Smooth muscle cell of the brain vasculature (primary cell): Measurements from ENCODE around the gene DGKB.
"Not testable (repeated sequence)": the region's sequence is repeated elsewhere in the genome, so short reads cannot be mapped to it uniquely, and the experiment has no call there.

Source experiments
- DNase-seq: peaks from one replicate; pipeline ENCODE4 v3.0.0-alpha.2; 2012; ENCODE audit warnings: low read depth, low spot score

Gene DGKB

DNA sequence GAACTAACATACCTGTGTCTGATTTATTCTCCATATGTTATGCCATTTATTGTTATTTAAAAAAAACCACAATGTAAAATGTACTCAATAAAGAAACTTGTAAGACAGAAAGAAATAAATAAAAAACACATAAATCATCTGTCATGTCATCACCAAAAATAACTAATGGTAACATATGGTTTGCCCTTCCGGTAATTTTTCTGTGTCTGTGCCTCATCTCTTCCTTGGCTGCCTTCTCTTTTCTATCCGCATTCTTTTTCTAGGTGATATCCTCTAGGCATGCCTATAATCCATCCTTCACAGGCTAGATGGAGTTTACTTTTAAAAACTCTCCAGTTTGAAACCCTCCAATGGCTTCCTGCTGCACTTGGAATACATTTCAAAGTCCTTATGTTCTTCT, 609.1 kb downstream of the DGKB start:
- no peak for DNase-seq

DNA sequence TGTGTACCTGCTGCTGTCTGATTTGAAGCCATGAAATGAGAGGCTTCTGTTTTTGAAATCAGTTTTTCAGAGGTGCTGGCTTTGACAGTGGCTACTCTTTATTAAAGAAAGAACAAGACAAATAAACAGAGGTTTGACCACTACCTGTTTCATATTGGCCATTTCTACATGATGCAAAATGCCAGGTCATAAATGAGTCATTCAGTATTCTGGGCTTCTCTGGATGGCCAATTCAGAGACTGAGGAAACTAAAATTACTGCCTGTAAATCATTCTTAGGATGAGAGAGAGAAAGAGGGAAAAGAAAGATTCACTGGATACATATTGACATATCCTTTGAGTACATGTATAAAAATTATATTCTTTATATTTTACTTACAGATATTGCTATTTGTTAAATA, 609.8 kb downstream of the DGKB start:
- no peak for DNase-seq

DNA sequence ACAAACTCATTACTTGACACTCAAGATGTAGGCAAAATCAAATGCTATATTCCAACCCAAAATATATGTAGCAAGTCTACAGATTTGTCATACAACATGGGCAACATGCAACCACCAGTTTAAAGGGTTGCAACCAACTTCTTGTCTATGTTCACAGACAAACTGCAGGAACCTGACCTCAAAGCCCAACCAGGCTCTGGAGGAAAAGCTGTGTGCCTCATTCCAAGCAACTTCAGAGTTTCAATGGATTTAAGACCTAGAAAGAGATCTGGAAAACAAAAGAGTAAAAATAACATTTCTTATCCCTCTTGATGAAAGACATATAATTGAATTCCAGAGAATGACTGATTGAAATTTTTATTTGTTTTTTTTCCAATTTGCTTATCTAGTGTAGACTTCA, 612.6 kb downstream of the DGKB start:
- no peak for DNase-seq

DNA sequence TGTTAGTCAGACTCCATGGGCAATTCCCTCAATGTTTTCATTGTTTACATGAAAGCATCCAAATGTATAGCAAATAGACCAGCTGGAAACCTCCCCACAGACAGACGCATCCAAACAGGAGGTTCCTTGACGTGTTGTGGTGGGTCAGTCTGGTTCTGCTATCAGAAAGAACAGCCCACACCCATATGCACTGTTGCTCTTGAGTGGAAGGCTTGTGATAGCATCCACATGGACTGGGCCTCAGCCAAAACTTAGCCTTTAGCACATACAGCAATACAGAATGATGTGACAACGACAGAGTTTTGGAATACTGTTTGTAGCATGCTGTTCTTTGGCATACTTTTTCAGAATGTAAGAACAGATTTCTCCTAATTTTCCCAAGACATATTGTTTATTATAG, 613.9 kb downstream of the DGKB start:
- DNase-seq, result no peak

DNA sequence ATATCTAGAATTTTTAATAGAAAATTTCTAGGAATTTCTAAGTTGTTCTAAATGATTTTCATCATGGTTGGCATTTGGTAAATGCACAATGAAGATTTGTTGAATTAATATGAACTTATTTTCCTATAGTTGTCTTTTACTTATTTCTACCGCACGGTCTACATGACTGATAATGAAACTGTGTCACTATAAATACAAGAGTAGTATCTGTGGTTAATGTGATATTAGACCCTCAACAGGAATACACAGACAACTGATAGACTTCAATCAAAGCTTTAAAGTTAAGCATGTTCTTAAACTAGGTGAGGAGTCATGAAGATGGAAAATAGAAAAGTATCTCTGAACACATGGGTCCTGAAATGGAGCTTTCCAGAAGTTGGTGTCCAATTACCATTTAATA, 615.2 kb downstream of the DGKB start:
- no peak for DNase-seq

DNA sequence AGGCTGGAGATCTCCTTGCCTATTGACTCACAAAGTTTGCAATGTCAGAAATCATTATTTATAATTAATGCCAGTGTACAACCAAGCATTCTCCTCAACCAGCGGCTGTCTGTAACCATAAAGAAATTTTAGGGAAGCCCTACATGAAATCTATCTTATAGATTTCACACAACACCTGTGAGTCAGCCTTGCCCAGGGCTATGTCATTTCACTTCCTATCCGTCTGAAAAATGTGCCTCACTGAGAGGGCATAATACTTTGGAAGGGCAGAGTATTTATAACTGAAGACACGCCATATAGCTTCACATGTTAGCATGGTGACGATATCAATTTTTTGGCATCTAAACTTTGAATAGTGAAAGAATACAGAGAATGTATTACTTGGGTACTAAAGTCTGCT, 616.5 kb downstream of the DGKB start:
- DNase-seq, result no peak

DNA sequence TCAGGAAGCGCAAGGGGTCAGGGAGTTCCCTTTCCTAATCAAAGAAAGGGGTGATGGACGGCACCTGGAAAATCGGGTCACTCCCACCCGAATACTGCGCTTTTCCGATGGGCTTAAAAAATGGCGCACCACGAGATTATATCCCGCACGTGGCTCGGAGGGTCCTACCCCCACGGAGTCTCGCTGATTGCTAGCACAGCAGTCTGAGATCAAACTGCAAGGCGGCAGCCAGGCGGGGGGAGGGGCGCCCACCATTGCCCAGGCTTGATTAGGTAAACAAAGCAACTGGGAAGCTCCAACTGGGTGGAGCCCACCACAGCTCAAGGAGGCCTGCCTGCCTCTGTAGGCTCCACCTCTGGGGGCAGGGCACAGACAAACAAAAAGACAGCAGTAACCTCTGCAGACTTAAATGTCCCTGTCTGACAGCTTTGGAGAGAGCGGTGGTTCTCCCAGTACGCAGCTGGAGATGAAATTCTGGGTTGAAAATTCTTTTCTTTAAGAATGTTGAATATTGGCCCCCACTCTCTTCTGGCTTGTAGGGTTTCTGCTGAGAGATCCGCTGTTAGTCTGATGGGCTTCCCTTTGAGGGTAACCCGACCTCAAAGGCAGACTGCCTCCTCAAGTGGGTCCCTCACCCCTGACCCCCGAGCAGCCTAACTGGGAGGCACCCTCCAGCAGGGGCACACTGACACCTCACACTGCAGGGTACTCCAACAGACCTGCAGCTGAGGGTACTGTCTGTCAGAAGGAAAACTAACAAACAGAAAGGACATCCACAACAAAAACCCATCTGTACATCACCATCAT, 623.3 kb downstream of the DGKB start:
- DNase-seq, result not testable (repeated sequence)

DNA sequence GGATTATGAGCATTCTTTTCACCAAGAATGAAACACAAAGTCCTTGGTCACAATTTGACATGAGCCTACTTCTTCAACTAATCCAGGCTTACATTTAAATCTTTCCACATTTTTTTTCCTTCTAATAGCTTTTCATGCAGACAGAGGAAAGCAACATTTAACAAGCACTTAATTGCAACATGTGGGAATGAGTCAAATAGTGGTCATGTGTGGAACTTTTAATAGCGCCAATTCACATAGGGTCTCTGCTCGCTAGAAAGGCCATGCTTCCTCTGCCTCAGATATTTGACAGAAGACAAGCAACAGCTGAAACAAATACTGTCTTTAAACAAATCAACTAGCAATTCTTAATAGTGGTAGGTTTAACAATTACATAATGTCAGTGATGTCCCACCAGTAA, 627.2 kb downstream of the DGKB start:
- DNase-seq, result no peak

DNA sequence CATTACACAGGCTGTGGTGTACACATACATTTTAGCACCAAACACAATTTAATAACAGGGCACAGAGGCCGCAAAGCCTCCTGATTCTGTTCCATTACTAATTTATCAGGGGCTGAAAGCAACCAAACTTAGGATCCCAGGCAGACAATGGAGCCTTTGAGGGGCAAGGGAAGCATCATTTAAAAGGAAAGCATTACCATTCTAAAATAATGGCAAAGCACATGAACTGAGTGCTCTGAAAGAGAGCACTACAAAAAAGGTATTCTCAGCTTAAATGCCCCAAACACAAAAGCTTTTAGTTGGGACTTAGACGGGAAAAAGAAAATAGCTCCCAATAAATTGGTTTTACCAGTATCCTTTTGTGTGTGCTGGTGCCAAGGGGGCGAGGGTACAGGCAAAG, 631.1 kb downstream of the DGKB start:
- no peak for DNase-seq

DNA sequence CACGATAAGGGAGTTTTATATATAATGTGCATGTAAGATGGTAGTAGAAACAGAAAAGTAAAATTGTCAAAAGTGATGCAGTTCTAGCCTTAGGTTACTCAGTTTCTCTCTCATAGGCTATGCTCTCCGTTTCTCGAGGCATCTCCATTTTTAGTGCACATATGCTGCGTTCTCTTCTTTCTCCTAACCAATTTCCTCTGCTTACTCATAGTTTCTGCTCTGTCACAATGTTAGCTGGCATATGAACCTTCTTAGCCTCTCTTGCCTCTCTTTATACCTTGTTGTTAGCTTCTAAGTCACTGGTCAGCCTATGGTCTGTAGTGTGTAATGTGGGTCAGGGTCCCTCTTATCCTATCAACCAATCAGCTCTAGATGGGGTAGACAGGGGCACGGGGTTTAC, 632.5 kb downstream of the DGKB start:
- DNase-seq, result no peak

DNA sequence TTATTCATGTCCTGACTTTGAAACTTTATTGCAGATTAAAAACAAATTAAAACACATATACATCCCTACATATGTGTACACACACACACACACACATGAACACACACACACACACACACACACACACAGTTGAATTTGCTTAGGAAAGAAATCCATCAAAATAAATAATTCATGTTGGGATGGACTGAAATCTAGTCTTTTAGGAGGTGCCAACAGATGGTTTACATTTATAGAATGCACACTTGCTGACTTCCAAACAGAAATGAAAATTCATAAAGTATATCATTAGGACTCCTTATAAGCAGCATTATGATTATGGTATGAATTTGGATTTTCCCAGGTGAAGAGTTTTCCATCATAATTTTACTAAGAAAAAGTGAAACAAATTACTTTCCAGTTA, 642.5 kb downstream of the DGKB start:
- no peak for DNase-seq

DNA sequence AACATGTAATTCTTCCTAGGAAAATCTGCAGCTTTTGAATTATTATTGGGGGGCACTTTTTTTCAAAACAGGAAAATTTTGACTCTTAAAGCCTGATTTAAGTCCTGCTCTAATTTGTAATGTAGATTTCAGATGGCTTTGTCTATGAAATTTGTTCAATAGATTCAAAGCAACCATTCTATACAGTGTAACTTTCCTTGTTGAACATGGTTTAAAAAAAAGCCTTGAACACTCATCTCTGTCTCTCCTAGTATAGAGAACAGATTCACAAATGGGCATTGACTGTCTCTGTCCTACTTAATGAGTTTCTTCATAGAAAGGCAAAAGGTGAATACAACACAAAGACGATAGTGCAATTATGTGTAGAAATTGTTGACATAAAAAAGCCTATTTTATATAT, 643.7 kb downstream of the DGKB start:
- no peak for DNase-seq

DNA sequence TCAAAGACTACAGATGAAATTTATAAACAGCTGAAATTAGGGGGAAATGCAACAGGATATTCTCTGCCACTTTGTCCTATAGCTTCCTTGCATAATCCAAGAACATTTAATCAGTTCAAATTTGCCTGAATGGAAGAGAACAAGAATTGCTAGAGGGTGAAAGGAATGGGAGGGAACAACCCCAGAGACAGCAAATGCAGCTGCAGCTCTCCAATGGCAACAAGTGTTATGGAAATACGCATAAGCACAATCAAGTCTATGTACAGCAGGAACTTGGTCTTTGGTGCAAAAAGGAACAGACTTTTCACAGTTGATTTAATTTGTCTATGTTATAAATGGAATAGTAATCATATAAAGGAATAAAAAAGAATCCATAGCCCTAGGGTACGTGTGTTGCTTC, 644.1 kb downstream of the DGKB start:
- DNase-seq, result no peak

DNA sequence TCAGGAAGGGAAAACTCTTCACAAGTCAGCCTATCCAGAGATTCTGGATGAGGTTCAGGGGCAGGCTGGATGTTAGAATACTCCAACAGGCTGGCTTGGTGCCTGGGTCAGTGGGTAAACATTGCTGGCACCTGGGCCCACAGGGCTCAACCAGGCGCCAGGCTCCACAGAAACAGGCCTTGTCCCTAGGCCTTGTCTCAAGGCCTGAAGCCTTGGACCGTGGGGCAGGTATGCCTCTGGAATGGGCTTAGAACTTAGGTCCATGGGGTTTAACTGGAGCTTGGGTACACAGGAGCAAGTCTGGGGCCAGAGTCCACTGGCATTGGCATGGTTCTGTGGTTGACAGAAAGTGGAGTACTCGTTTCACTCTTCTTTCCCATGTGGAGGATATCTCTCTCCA, 650.1 kb downstream of the DGKB start:
- no peak for DNase-seq

DNA sequence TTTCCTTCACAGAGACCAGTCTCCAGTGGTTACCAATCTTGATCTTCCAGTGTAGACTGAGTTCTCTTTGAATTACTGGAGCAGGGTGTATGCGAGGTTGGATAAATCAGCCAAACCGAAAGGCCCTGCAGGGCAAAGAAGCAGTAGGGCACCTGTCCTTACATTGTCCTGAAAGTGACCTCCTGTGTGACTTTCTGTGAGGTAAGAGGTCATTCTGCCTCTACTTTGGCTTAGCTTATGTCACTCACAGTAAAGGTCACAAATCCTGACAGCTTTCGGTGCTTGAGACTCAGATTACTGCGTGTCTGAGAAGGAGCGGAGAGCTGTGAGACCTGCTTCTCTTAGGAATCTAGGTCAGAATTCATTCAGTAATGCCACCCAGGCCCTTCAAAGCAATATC, 660.4 kb downstream of the DGKB start:
- no peak for DNase-seq

DNA sequence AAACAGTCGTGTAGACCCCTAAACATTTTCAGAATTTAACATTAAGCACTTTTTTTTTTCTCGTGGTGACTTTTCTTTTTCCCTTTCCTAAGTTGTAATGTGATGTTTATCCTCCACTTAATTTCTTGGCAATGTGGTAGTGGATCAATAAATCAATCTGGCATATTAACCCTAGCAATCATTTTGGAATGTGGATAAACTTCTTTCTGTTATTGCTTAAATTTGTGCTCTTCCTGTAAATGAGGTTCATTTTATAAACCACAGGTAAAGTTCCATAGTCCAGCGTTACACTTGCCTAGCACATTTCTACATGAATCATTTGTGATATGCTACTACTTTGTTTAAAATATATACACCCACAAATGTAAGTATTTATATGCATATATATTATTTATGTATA, 665.7 kb downstream of the DGKB start:
- DNase-seq, result no peak

DNA sequence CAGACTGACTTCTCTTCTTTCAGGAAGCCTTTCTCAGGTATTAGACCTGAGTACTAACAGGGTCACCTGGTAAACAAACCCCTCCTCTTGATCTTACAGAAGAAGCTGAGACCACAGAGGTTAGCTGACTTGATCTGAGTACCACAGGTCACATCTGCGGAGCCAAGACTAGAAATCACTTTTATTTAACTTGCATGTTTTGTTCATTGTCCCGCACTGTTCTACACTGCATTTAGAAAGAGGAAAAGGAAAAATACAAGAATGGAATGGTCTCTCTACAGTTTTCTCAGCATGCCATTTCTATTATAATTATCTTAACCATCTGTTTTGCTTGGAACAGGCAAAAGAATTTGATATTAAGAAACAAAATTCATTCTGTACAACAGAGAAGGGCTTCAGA, 667.5 kb downstream of the DGKB start:
- no peak for DNase-seq

DNA sequence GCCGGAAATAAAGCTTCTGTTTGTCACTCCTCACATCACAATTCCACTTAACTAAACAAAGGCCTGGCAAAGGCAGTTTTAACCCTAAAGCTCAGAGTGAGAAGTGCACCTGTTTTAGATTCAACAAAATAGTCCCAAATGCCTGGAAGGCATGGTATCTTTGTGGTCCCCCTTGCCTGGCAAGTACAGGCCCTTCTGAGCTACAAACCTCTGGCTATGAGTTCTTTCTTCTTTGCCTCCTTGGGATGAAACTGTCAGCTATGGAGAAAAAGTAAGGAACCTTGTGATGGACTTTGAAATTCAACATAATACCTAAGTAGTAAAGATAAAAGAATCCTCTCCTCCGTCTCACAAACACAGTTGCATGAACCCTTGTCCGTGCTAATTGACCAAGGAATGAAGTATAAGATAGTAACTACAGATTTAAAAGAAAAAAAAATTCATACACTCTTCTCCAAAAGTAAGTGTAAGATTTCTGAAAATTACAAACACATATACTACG, 668.6 kb downstream of the DGKB start:
- no peak for DNase-seq

DNA sequence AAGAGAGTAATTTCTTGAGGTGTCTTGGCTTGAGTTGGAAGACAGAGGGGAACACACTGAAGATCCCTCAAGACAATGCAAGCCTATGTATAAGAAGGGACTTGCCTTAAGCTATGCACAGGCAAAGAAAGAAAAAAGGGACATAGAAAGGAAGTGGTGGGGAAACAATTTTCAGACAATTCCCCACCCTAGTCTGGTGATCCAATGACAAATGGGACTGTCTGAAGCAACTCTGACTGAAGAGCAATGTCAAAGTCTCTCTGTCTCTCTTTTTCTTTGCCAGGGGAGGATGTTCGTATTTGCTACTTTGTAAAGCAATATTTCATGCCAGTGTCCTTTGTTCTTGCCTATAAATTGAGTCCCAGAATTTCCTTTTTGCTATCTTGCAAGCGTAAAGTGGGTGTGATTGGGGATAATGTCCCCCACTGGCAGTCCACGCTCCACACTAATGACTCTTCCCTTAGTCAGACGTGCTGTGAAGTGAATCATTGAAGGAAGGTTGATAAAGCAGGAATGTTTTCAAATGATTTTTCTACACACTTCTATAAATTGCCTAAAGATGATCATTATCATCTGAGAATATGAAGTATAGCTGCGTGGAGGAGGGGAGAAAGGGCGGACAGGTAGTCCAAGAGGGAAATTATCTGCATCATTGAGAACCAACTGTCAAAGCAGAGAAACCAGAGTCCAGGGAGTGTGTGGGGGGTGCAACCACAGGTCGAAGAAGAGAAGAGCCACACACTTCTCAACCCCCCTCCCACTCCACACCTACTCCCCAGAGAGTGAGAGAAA, 669.3 kb downstream of the DGKB start:
- no peak for DNase-seq

DNA sequence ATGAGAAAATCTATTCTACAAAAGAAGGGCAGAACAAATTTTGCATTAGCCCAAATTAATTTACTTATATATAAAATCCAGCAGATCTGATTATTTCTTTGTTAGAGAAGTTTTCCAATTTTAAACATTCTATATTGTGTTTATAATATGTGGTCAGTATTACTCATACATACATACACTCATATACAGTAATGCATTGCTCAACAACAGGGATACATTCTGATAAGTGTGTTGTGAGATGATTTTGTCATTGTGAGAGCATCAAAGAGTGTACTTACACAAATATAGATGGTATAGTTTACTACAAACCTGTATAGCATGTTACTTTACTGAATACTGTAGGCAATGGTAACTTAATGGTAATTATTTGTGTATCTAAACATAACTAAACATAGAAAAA, 673.5 kb downstream of the DGKB start:
- DNase-seq, result no peak

DNA sequence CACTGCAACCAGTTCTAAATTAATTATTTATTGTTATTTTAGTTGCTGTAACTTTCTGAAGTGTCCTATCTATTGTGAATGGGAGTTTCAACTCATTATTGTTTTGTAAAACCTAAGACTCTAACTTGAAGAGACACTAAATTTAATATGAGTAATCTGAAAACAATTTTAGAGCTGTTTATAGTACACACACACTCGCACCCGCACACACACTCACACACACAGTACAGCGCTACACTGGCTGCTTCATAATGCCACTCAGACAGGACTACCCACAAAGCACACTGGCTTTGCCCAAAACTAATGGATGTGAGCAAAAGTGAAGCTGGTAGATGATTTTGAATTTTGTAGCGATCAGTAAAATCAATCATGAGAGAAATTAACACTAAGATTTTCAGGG, 674.2 kb downstream of the DGKB start:
- DNase-seq, result no peak

DNA sequence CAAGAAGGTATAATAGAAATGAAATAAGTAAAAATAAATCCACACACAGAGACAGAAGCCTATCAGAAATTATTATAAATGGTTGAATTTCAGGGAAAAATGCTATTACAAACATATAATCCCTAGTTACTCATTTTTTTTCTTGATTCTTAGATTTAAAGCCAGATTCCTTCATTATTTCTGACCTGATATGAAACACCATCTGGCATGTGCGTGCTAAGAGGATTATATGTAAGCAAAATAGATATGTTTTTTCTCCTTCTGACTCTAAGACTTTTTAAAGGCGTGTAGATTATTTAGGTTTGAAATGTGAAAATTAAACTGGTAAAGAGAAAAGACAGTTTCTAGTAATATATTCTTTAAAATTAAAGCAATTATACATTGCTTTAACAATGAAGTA, 676.4 kb downstream of the DGKB start:
- no peak for DNase-seq

DNA sequence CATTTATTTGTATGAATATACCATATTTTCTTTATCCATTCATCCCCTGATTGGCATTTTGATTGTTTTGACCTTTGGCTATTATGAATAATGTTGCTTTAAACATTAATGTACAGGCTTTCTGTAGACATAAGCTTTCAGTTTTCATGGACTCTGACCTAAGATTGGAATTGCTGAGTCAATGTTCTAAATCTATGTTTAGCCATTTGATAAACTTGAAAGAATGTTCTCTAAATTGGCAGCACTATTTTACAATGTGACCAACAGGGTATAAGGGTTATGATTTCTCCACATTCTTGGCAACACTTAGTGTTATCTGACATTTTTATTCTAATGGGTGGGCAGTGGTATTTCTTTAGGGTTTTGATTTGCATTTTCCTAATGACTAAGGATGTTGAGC, 683.4 kb downstream of the DGKB start:
- DNase-seq, result no peak
